Spleen (tissue), 7 donors: ENCODE results near the gene FAM200B.

Experiments
- CTCF ChIP-seq, 11 experiments: fragments of 200-600 bp in 7 of 11; fragments of 450-650 bp in 4 of 11; sonication (generic) in 4 of 11; IDR thresholded peaks in 8 of 11; conservative IDR thresholded peaks in 3 of 11; 1 replicate in 7 of 11; 2 replicates in 4 of 11; pipeline versions ENCODE4 v1.4.0 to v1.8.0; 2016 to 2021; ENCODE audit warnings: antibody characterized with exemption in 11 of 11, inconsistent platforms in 4 of 11, mild to moderate bottlenecking in 1 of 11
- POLR2A ChIP-seq, 3 donors: fragments of 450-650 bp; IDR thresholded peaks; one replicate each; pipeline ENCODE4 v1.5.1; 2017; ENCODE audit warnings: antibody characterized with exemption in 3 of 3, mild to moderate bottlenecking in 1 of 3
- donor health status: DM: no; HTN: no; CAD: no; lungs with moderate emphysema.
- donor health status: DM: no; HTN: no; CAD: no.
- donor health status: DM: no; HTN: no; CAD: no.

GRCh38 chr4:15719506-15719905, 37.9 kb downstream of the FAM200B start:
- no peak for TF ChIP-seq CTCF (IDR thresholded peaks at IDR 0.05 in 8 of 11, conservative IDR thresholded peaks at IDR 0.05 in 3 of 11)
- no peak for TF ChIP-seq POLR2A (IDR thresholded peaks at IDR 0.05)
